GM19397 (cell line): ENCODE data around the gene TMEM69.
"Not testable (repeated sequence)": the region's sequence is repeated elsewhere in the genome, so short reads cannot be mapped to it uniquely, and the experiment has no call there.

Experiments
- ATAC-seq: cut with Tn5 transposase; IDR thresholded peaks from one replicate; pipeline ENCODE4 v1.9.1; 2021; ENCODE audit warnings: mild to moderate bottlenecking, moderate library complexity; ENCODE audit not compliant: unreplicated experiment

The TMEM69 gene

GRCh38 chr1:45687754-45688740, at the start of gene TMEM69:
TMEM69 (plus strand) TSS chr1:45688181; CDS start chr1:45691069, 2,888 bp downstream.
- ATAC-seq, result no peak

- ATAC-seq, result no peak
Measured at GRCh38 chr1:45640293-45640692, 47.7 kb upstream of the TMEM69 start.

- ATAC-seq, result no peak
Measured at GRCh38 chr1:45643321-45643720, 44.7 kb upstream of the TMEM69 start.

- ATAC-seq, result no peak
Measured at GRCh38 chr1:45643978-45644377, 44.0 kb upstream of the TMEM69 start.

GRCh38 chr1:45644661-45645060, 43.3 kb upstream of the TMEM69 start:
- ATAC-seq, result no peak

GRCh38 chr1:45647248-45648021, 40.5 kb upstream of the TMEM69 start:
- ATAC-seq, result no peak

- ATAC-seq, result no peak
Measured at GRCh38 chr1:45654540-45655280, 33.3 kb upstream of the TMEM69 start.

- no peak for ATAC-seq
Measured at GRCh38 chr1:45656573-45657226, 31.3 kb upstream of the TMEM69 start.

GRCh38 chr1:45658171-45658570, 29.8 kb upstream of the TMEM69 start:
- no peak for ATAC-seq

GRCh38 chr1:45659222-45659621, 28.8 kb upstream of the TMEM69 start:
- no peak for ATAC-seq

- no peak for ATAC-seq
Measured at GRCh38 chr1:45660336-45660735, 27.6 kb upstream of the TMEM69 start.

GRCh38 chr1:45666836-45667235, 21.1 kb upstream of the TMEM69 start:
- ATAC-seq, result no peak

GRCh38 chr1:45667321-45668111, 20.5 kb upstream of the TMEM69 start:
- ATAC-seq, result no peak

- no peak for ATAC-seq
Measured at GRCh38 chr1:45668526-45668925, 19.5 kb upstream of the TMEM69 start.

- ATAC-seq, result no peak
Measured at GRCh38 chr1:45669379-45669778, 18.6 kb upstream of the TMEM69 start.

GRCh38 chr1:45669859-45670655, 17.9 kb upstream of the TMEM69 start:
- no peak for ATAC-seq

- ATAC-seq, result no peak
Measured at GRCh38 chr1:45673956-45674355, 14.0 kb upstream of the TMEM69 start.

GRCh38 chr1:45674478-45674877, 13.5 kb upstream of the TMEM69 start:
- ATAC-seq, result no peak

GRCh38 chr1:45676553-45676952, 11.4 kb upstream of the TMEM69 start:
- not testable (repeated sequence) for ATAC-seq
